Measurements from ENCODE around the gene UBALD1. TPM values are rescaled to one million over a fixed set of nuclear protein-coding genes. Genes with fewer than 3 reads are reported as not detected.

Gene UBALD1
- total RNA-seq, 1 experiment from 2014 or later, result 24.6 TPM

DNA sequence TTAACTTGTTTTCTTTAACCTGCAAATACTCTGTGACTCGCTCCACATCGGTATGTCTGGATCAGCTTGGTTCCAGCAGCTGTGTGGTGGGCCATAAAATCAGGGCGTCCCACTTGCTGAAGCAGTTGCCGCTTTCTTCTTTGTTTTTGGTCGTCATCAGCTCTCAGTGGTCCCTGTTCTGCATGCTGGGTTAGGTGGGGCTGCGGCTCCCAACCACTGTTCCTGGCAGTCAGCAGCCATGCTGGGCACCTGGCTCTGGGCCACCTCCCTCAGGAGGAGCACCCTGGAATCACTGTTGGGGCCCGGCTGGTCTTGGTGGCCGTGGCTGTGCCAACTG, 32.9 kb upstream of the UBALD1 start:
- Histone ChIP-seq H3K4me2 (ENCODE audit: low read length) (no peak overlapping the region), H3K79me2 (ENCODE audit: low read length) (peaks cover 21% of the 10 kb centered on the region; the same call in 1 of the 2 replicates), H2AFZ (ENCODE audit: low read length) (no peak overlapping the region), H4K20me1 (ENCODE audit: low read length) (no peaks in the 10 kb centered on the region), H3K27ac (ENCODE audit: low read length) (no peak overlapping the region), H3K36me3 (ENCODE audit: low read depth, low read length) (no peaks in the 10 kb centered on the region; the same call in 1 of the 2 replicates), H3K27me3 (ENCODE audit: low read length) (no peaks in the 10 kb centered on the region), H3K4me1 (ENCODE audit: insufficient read depth, low read length) (no peaks in the 10 kb centered on the region), H3K4me3 (ENCODE audit: low read length) (no peak overlapping the region), H3K9ac (ENCODE audit: low read length) (no peak overlapping the region), H3K9me3 (ENCODE audit: low read length) (no peaks in the 10 kb centered on the region), H3K9me2 (replicated peaks; ENCODE audit: low read length) (no peaks in the 10 kb centered on the region), H3F3A (ENCODE audit: low read length, unreplicated experiment) (no peaks in the 10 kb centered on the region)
- ATAC-seq (no peak), DNase-seq (no peak)
- ChIA-PET POLR2A (ENCODE audit: unreplicated experiment) (no interaction called here), CTCF (no interaction called here)
- TF ChIP-seq EZH2 (IDR thresholded peaks at IDR 0.05; ENCODE audit: low read length, unreplicated experiment) (no peak), EZH2phosphoT487 (IDR thresholded peaks at IDR 0.05; ENCODE audit: borderline replicate concordance, low read length) (no peak)
- TF ChIP-seq, protein P1, sequence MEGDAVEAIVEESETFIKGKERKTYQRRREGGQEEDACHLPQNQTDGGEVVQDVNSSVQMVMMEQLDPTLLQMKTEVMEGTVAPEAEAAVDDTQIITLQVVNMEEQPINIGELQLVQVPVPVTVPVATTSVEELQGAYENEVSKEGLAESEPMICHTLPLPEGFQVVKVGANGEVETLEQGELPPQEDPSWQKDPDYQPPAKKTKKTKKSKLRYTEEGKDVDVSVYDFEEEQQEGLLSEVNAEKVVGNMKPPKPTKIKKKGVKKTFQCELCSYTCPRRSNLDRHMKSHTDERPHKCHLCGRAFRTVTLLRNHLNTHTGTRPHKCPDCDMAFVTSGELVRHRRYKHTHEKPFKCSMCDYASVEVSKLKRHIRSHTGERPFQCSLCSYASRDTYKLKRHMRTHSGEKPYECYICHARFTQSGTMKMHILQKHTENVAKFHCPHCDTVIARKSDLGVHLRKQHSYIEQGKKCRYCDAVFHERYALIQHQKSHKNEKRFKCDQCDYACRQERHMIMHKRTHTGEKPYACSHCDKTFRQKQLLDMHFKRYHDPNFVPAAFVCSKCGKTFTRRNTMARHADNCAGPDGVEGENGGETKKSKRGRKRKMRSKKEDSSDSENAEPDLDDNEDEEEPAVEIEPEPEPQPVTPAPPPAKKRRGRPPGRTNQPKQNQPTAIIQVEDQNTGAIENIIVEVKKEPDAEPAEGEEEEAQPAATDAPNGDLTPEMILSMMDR (conservative IDR thresholded peaks at IDR 0.05; ENCODE audit: low read depth, low read length), result no peak
- no TSS peak for BruUV-seq (replicated peaks)
- intact Hi-C loops (cut with micrococcal nuclease), result no loop called here

DNA sequence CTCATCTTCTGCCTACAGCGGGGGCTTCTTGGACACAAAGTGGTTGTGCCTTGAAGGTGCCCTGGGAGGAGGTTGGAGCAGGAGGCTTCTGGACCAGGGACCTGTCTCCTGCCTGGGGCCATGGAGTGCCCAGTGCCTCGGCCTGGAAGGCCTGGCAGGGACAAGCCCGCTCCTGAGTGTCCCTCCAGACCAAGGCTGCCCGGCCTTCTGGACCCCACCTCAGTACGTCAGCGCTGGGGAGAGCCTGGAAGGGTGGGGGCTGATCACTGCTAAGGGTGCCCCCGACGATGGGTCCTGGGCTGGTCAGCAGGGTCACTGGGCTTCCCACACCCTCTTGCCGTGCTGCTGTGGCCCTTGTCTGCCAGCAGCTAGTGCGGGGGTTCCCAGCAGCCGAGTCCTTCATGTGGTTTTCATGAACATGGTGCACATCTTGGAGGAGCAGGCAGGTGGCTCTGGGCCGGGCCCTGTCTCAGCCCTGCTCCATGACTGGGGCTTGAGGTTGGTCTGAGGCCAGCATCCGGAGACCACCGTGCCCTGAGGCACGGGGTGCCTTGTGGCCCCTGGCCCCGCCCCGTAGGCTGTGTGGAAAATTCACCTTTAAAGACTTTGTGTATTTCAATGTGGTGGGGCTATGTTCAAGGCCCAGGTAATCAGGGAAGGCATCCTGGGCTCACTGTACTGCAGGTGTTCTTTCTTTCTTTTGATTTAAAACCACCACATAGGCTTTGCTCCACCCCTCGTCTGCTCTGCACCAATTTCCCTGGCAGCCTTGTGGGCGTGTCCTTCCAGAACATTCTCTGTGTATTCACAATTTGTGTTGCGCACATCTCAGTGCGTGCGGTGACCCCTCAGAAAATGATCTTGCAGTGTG, 32.3 kb upstream of the UBALD1 start:
- Histone ChIP-seq H4K20me1 (ENCODE audit: low read length) (no peaks in the 10 kb centered on the region), H2AFZ (ENCODE audit: low read length) (no peak overlapping the region), H3K4me2 (ENCODE audit: low read length) (no peak overlapping the region), H3F3A (ENCODE audit: low read length, unreplicated experiment) (no peaks in the 10 kb centered on the region), H3K9ac (ENCODE audit: low read length) (no peak overlapping the region), H3K4me1 (ENCODE audit: insufficient read depth, low read length) (no peaks in the 10 kb centered on the region), H3K79me2 (ENCODE audit: low read length) (peaks cover 23% of the 10 kb centered on the region; the same call in 1 of the 2 replicates), H3K27ac (ENCODE audit: low read length) (no peak overlapping the region), H3K9me3 (ENCODE audit: low read length) (no peaks in the 10 kb centered on the region), H3K36me3 (ENCODE audit: low read depth, low read length) (no peaks in the 10 kb centered on the region; the same call in 1 of the 2 replicates), H3K27me3 (ENCODE audit: low read length) (no peaks in the 10 kb centered on the region), H3K4me3 (ENCODE audit: low read length) (no peak overlapping the region), H3K9me2 (replicated peaks; ENCODE audit: low read length) (no peaks in the 10 kb centered on the region)
- intact Hi-C loops (cut with micrococcal nuclease), result no loop called here
- ChIA-PET POLR2A (ENCODE audit: unreplicated experiment) (no interaction called here), CTCF (interaction anchor here (0.6 kb wide), 1 partner anchor 17 kb away, joined by 7 read pairs; no protein-coding TSS in a partner anchor)
- ATAC-seq, result no peak
- BruUV-seq (replicated peaks), result no TSS peak
- TF ChIP-seq, protein P1 (conservative IDR thresholded peaks at IDR 0.05; ENCODE audit: low read depth, low read length), result no peak
- TF ChIP-seq EZH2 (IDR thresholded peaks at IDR 0.05; ENCODE audit: low read length, unreplicated experiment) (no peak), EZH2phosphoT487 (IDR thresholded peaks at IDR 0.05; ENCODE audit: borderline replicate concordance, low read length) (no peak)
- DNase-seq, result no peak

DNA sequence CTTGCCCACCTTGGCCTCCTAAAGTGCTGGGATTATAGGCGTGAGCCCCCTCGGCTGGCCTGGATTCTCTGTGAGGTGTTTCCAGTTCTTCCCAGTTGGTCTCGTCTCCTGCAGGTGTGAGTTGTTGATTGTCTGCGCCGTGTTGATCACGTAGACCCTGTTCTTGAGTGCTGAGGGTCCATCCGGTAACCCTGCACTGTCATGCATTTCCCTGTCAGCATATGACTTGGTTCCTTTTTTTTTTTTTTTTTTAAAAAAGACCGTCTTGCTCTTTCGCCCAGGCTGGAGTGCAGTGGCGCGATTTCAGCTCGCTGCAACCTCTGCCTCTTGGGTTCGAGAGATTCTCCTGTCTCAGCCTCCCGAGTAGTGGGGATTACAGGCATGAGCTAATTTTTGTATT, 27.2 kb upstream of the UBALD1 start:
- peaks cover 60% of the 10 kb centered on the region for H3K79me2 ChIP-seq (ENCODE audit: low read length)
- ATAC-seq (no peak), DNase-seq (no peak)
- no peaks in the 10 kb centered on the region for H3K4me1 ChIP-seq (ENCODE audit: insufficient read depth, low read length)
- H3K27ac ChIP-seq (ENCODE audit: low read length), result no peak overlapping the region
- H3K27me3 ChIP-seq (ENCODE audit: low read length), result no peaks in the 10 kb centered on the region
- H3K36me3 ChIP-seq (ENCODE audit: low read depth, low read length), result no peaks in the 10 kb centered on the region
- no peak overlapping the region for H3K4me2 ChIP-seq (ENCODE audit: low read length)
- POLR2A ChIA-PET (ENCODE audit: unreplicated experiment), result no interaction called here
- H4K20me1 ChIP-seq (ENCODE audit: low read length), result no peaks in the 10 kb centered on the region
- H3K9me3 ChIP-seq (ENCODE audit: low read length), result no peaks in the 10 kb centered on the region
- CTCF ChIA-PET, result no interaction called here
- no peaks in the 10 kb centered on the region for H3K9me2 ChIP-seq (replicated peaks; ENCODE audit: low read length)
- no peak overlapping the region for H2AFZ ChIP-seq (ENCODE audit: low read length)
- H3F3A ChIP-seq (ENCODE audit: low read length, unreplicated experiment), result no peaks in the 10 kb centered on the region
- intact Hi-C loops (cut with micrococcal nuclease), result no loop called here
- no peak overlapping the region for H3K9ac ChIP-seq (ENCODE audit: low read length)
- no peak overlapping the region for H3K4me3 ChIP-seq (ENCODE audit: low read length)
- no TSS peak for BruUV-seq (replicated peaks)
- TF ChIP-seq EZH2phosphoT487 (IDR thresholded peaks at IDR 0.05; ENCODE audit: borderline replicate concordance, low read length), result no peak
- no peak for TF ChIP-seq EZH2 (IDR thresholded peaks at IDR 0.05; ENCODE audit: low read length, unreplicated experiment)
- TF ChIP-seq, protein P1 (conservative IDR thresholded peaks at IDR 0.05; ENCODE audit: low read depth, low read length), result no peak
